GM13976 (cell line): ENCODE results near the gene SP2.

Experiments
- DNase-seq: peaks from one replicate; pipeline ENCODE4 v3.0.0; 2012; ENCODE audit warnings: low spot score
- CTCF ChIP-seq: IDR thresholded peaks from 2 replicates; pipeline ENCODE4 v1.5.1; 2012; ENCODE audit warnings: borderline replicate concordance, mild to moderate bottlenecking; ENCODE audit not compliant: insufficient read depth; ENCODE audit errors: extremely low read depth, missing control alignments, control extremely low read depth
- in situ Hi-C: fragments of 300-500 bp; cut with MboI; formaldehyde crosslinking; loops from one replicate; pipeline ENCODE4 v1.12.0; 2022; ENCODE audit warnings: low sequenced_read_pairs, mixed read lengths, inconsistent platforms; ENCODE audit not compliant: unreplicated experiment

Gene SP2

GRCh38 chr17:47906443-47906842 lies 10.4 kb downstream of the SP2 start:
- in situ Hi-C loops: no loop called here
- DNase-seq: no peak
- no peak for TF ChIP-seq CTCF

DNA sequence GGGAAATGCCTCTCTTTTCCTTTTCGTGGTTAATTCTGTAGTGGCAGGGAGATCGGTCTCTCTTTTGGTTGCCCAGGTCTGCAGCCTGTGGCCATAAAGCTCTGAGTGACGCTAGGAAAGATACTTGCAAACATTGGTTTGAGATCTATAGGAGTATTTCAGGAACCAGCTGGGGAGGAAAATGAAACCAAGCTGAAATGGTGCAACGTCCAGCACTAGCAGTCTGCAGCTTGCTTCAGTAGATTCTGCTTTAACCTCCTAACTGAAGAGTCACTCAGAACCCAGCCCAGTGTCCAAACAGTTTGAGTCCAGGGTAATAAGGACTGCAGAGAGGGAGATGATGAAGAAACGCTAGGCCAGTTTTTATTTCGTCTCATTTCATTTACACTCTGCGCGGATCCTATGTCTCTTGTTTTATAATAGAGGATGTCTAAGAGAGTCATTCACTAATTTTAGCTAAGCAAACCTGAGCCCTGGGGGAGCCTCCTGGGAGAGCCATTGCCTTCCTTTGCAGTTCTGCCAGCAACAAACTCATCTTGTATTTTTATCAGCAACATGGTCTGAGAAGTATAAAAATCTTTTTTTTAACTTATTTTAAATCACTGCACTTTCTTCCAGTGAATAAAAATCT lies 12.0 kb downstream of the SP2 start:
- in situ Hi-C loops: no loop called here
- TF ChIP-seq CTCF: no peak
- no peak for DNase-seq

GRCh38 chr17:47913050-47913449 lies 17.0 kb downstream of the SP2 start:
- DNase-seq: no peak
- in situ Hi-C loops: no loop called here
- no peak for TF ChIP-seq CTCF

- no peak for DNase-seq
- in situ Hi-C loops: no loop called here
- no peak for TF ChIP-seq CTCF
These were observed 18.4 kb downstream of the SP2 start for GRCh38 chr17:47914306-47914948.

DNA sequence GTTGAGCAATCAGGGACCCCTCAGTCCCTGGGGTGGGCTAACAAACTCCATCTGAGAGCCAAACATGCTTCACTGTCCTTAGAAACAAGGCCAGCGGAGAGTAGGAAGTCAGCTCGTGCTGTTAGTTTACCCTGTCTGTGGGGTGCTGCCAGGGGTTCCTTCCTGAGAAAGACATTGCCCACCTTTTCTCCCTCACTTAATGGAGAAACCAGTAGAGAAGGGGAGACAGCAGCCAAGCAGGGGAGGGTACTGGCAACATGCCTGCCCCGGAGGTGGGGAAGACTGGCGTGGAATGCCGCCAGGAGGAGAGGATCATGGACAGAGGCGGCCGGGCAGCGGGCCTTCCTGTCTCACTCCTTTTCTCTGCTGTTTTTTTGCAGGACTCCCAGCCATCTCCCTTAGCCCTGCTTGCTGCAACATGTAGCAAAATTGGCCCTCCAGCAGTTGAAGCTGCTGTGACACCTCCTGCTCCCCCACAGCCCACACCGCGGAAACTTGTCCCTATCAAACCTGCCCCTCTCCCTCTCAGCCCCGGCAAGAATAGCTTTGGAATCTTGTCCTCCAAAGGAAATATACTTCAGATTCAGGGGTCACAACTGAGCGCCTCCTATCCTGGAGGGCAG lies 19.9 kb downstream of the SP2 start:
- no peak for TF ChIP-seq CTCF
- in situ Hi-C loops: no loop called here

GRCh38 chr17:47916489-47917208 lies 20.6 kb downstream of the SP2 start:
- no peak for TF ChIP-seq CTCF
- in situ Hi-C loops: no loop called here
- no peak for DNase-seq

More for the DNA sequence above, 19.9 kb downstream of the SP2 start:
- no peak for DNase-seq
